Calu3 (cell line): ENCODE results near the gene FAM117B. TPM values are rescaled to one million over a fixed set of nuclear protein-coding genes. Genes with fewer than 3 reads are reported as not detected.

ENCODE experiments used
- BruUV-seq: library from RNA; stranded (reverse); fragments of 400-500 nt; replicated peaks from 2 replicates; lab custom pipeline; 2021; lab: Mats Ljungman, UMichigan
- CTCF ChIA-PET: fragments of 300-600 bp; sonication (Branson Sonifier 250); formaldehyde crosslinking; loops from one replicate; lab custom pipeline; 2022; ENCODE audit warnings: antibody characterized with exemption; lab: Charles Lee
- DNase-seq: peaks from one replicate; pipeline ENCODE4 v3.0.0; 2022
- H3K27ac Mint-ChIP-seq: one replicate; pipeline ENCODE4 v1.8.0; 2022; ENCODE audit warnings: mixed read lengths; ENCODE audit not compliant: unreplicated experiment
- H3K27me3 Mint-ChIP-seq: one replicate; pipeline ENCODE4 v1.8.0; 2022; ENCODE audit warnings: mixed read lengths; ENCODE audit not compliant: unreplicated experiment
- H3K36me3 Mint-ChIP-seq: one replicate; pipeline ENCODE4 v1.8.0; 2022; ENCODE audit warnings: mild to moderate bottlenecking, moderate library complexity, mixed read lengths; ENCODE audit not compliant: insufficient read depth, unreplicated experiment
- H3K4me1 Mint-ChIP-seq: one replicate; pipeline ENCODE4 v1.8.0; 2022; ENCODE audit warnings: mild to moderate bottlenecking, low read depth, mixed read lengths; ENCODE audit not compliant: unreplicated experiment
- H3K4me3 Mint-ChIP-seq: one replicate; pipeline ENCODE4 v1.8.0; 2022; ENCODE audit warnings: mild to moderate bottlenecking, low read depth, moderate library complexity, mixed read lengths; ENCODE audit not compliant: unreplicated experiment
- H3K9me3 Mint-ChIP-seq: one replicate; pipeline ENCODE4 v1.8.0; 2022; ENCODE audit warnings: low read depth, mixed read lengths; ENCODE audit not compliant: unreplicated experiment
- intact Hi-C: fragments of 100-400 bp; cut with micrococcal nuclease; formaldehyde crosslinking; loops from one replicate; pipeline ENCODE4 v1.10.0; 2022; ENCODE audit not compliant: unreplicated experiment
- total RNA-seq: library from RNA; stranded (reverse); gene quantifications from 2 replicates; pipeline ENCODE4 v1.2.3, GENCODE V29; 2022
- TF ChIP-seq, protein P1 (sequence below): fragments of 200-600 bp; IDR thresholded peaks from one replicate; pipeline ENCODE4 v1.8.0; 2022; ENCODE audit warnings: antibody characterized with exemption; ENCODE audit not compliant: unreplicated experiment

The FAM117B gene
- total RNA-seq, 1 experiment from 2014 or later, result 7.5 TPM

DNA sequence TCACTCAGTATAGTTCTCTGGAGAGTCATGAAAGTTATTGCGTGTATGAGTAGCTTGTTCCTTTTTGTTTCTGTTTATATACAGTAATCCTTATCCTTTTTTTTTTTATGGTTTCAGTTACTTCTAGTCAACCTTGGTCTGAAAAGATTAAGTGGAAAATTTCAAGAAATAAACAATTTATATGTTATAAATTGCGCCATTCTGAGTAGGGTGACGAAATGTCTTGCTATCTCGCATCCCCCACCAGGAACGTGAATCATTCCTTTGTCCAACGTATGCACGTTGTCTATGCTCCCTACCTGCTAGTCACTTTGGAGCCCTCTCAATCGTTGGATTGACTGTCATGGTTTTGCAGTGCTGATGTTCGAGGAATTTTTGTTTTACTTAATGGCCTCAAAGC lies 60.4 kb downstream of the FAM117B start:
- no peaks in the 10 kb centered on the region for H3K27me3 Mint-ChIP-seq

DNA sequence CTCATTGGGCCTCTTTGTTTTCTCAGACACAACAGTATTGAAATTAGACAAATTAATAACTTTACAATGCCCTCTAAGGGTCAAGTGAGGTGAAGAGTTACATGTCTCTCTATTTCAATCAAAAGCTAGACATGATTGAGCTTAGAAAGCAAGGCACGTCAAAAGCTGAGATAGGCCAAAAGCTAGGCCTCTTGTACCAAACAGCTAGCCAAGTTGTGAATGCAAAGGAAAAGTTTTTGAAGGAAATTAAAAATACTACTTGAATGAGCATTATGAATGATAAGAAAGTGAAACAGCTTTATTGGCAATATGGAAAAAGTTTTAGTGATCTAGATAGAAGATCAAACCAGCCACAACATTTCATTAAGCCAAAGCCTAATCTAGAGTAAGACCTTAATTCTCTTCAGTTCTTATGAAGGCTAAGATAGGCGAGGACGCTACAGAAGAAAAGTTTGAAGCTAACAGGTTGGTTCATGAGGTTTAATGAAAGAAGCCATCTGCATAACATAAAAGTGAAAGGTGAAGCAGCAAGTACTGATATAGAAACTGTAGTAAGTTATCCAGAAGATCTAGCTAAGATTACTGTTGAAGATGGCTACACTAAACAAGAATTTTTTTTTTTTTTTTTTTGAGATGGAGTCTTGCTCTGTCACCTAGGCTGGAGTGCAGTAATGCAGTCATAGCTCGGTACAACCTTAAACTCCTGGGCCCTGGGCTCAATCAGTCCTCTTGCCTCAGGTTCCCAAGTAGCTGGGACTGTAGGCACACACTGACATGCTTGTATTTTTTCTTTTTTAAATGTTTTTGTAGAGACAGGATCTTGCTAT lies 65.5 kb downstream of the FAM117B start:
- BruUV-seq, result no TSS peak
- CTCF ChIA-PET, result interaction anchor here (0.6 kb wide), 1 partner anchor 485 kb away, joined by 4 read pairs; no protein-coding TSS in a partner anchor
- no peak for DNase-seq
- Mint-ChIP-seq H3K4me3 (no peak overlapping the region), H3K4me1 (peaks cover 11% of the 10 kb centered on the region), H3K36me3 (peaks cover 5% of the 10 kb centered on the region), H3K27ac (no peak overlapping the region), H3K27me3 (no peaks in the 10 kb centered on the region), H3K9me3 (no peaks in the 10 kb centered on the region)
- intact Hi-C loops, result no loop called here
- TF ChIP-seq, protein P1, sequence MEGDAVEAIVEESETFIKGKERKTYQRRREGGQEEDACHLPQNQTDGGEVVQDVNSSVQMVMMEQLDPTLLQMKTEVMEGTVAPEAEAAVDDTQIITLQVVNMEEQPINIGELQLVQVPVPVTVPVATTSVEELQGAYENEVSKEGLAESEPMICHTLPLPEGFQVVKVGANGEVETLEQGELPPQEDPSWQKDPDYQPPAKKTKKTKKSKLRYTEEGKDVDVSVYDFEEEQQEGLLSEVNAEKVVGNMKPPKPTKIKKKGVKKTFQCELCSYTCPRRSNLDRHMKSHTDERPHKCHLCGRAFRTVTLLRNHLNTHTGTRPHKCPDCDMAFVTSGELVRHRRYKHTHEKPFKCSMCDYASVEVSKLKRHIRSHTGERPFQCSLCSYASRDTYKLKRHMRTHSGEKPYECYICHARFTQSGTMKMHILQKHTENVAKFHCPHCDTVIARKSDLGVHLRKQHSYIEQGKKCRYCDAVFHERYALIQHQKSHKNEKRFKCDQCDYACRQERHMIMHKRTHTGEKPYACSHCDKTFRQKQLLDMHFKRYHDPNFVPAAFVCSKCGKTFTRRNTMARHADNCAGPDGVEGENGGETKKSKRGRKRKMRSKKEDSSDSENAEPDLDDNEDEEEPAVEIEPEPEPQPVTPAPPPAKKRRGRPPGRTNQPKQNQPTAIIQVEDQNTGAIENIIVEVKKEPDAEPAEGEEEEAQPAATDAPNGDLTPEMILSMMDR, result no peak

More for the DNA sequence above, 60.4 kb downstream of the FAM117B start:
- intact Hi-C loops, result no loop called here
- BruUV-seq, result no TSS peak
- H3K9me3 Mint-ChIP-seq, result no peaks in the 10 kb centered on the region
- H3K4me1 Mint-ChIP-seq, result peaks cover 5% of the 10 kb centered on the region
- no peak for DNase-seq
- TF ChIP-seq, protein P1, result no peak
- CTCF ChIA-PET, result no interaction called here
- no peak overlapping the region for H3K27ac Mint-ChIP-seq
- no peak overlapping the region for H3K4me3 Mint-ChIP-seq
- H3K36me3 Mint-ChIP-seq, result peaks cover 5% of the 10 kb centered on the region

DNA sequence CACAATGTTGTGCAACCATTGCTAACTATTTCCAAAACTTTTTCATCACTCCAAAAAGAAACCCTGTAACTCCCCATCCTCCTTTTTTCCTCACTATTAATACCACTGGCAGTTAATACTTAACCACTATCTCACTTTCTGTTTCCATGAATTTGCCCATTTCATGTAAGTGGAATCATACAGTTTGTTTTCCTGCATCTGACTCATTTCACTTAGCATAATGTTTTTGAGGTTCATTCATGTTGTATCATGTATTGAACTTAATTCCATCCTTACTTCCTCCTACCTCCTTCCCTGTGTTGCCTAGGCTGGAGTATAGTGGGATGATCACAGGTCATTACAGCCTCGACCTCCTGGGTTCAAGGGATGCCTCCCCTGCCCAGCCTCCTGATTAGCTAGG lies 68.3 kb downstream of the FAM117B start:
- CTCF ChIA-PET, result no interaction called here
- TF ChIP-seq, protein P1, result no peak
- peak overlapping the region; percentile 42 for H3K27ac Mint-ChIP-seq
- no peak overlapping the region for H3K4me3 Mint-ChIP-seq
- intact Hi-C loops, result no loop called here
- peaks cover 11% of the 10 kb centered on the region for H3K4me1 Mint-ChIP-seq
- H3K9me3 Mint-ChIP-seq, result no peaks in the 10 kb centered on the region
- no peaks in the 10 kb centered on the region for H3K36me3 Mint-ChIP-seq
- no peaks in the 10 kb centered on the region for H3K27me3 Mint-ChIP-seq
- BruUV-seq, result no TSS peak
- DNase-seq, result no peak

DNA sequence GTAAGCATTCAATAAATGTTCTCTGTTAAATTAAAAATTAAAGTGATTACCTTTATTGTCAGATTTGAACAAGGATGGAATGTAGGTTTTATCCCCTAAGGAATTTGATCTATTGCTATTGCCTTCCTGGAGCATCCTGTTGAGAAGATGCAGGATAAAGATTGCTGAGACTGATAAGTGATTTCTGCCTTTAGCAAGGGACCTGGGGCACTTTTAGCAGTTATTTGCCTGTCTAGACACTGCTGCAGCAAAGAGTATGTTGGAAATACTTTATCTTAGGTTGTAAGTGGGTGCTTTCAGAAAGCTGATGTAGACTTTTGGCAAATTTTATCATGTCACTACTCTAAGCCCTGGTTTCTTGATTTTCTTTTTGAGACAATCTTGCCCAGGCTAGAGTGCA lies 69.5 kb downstream of the FAM117B start:
- intact Hi-C loops, result no loop called here
- Mint-ChIP-seq H3K4me3 (no peak overlapping the region), H3K9me3 (no peaks in the 10 kb centered on the region), H3K27ac (no peak overlapping the region), H3K4me1 (peaks cover 11% of the 10 kb centered on the region), H3K36me3 (no peaks in the 10 kb centered on the region), H3K27me3 (no peaks in the 10 kb centered on the region)
- CTCF ChIA-PET, result interaction anchor here (0.6 kb wide), 1 partner anchor 292 kb away, joined by 4 read pairs; no protein-coding TSS in a partner anchor
- BruUV-seq, result no TSS peak
- no peak for DNase-seq
- TF ChIP-seq, protein P1, result no peak
